ENCODE data around the gene NAALADL2. TPM values are rescaled to one million over a fixed set of nuclear protein-coding genes. Genes with fewer than 3 reads are reported as not detected.

The NAALADL2 gene
- total RNA-seq, 4 donors from 2014 or later = 3.8 to 20.3 (median 8.6) TPM

GRCh38 chr3:175426805-175427204 is 567.7 kb downstream of the NAALADL2 start:
- no peaks in the 10 kb centered on the region for H3K4me1 ChIP-seq
- no peak for TF ChIP-seq EP300 (IDR thresholded peaks at IDR 0.05)
- TF ChIP-seq CTCF (IDR thresholded peaks at IDR 0.05) = no peak
- TF ChIP-seq POLR2AphosphoS5 (IDR thresholded peaks at IDR 0.05) = no peak
- no peak overlapping the region for H3K27ac ChIP-seq (replicated peaks in 1 of 4)
- no peak for DNase-seq (ENCODE audit: extremely low spot score)
- no peaks in the 10 kb centered on the region for H3K36me3 ChIP-seq
- no peaks in the 10 kb centered on the region for H3K27me3 ChIP-seq
- intact Hi-C loops (cut with DNase I) = no loop called here
- 89% methylated on average over 5 of the region's 5 CpGs for WGBS
- no peaks in the 10 kb centered on the region for H3K9me3 ChIP-seq
- H3K4me3 ChIP-seq = no peak overlapping the region

- H3K27ac ChIP-seq (replicated peaks in 1 of 4) = no peak overlapping the region
These were observed 569.3 kb downstream of the NAALADL2 start for GRCh38 chr3:175428466-175428865.

GRCh38 chr3:175430983-175431773 is 572.0 kb downstream of the NAALADL2 start:
- TF ChIP-seq EP300 (IDR thresholded peaks at IDR 0.05) (no peak), CTCF (IDR thresholded peaks at IDR 0.05) (no peak), POLR2A (IDR thresholded peaks at IDR 0.05; ENCODE audit: low read depth) (no peak), POLR2AphosphoS5 (IDR thresholded peaks at IDR 0.05) (no peak)
- Histone ChIP-seq H3K4me1 (no peaks in the 10 kb centered on the region), H3K27ac (replicated peaks in 1 of 4) (no peak overlapping the region), H3K4me3 (no peak overlapping the region), H3K36me3 (no peaks in the 10 kb centered on the region), H3K27me3 (no peaks in the 10 kb centered on the region), H3K9me3 (no peaks in the 10 kb centered on the region)
- intact Hi-C loops (cut with DNase I) = no loop called here
- no peak for DNase-seq (ENCODE audit: extremely low spot score)
- 60% methylated on average over 8 of the region's 8 CpGs for WGBS

More at GRCh38 chr3:175428466-175428865, 569.3 kb downstream of the NAALADL2 start:
- Histone ChIP-seq H3K4me3 (no peak overlapping the region), H3K36me3 (no peaks in the 10 kb centered on the region), H3K4me1 (no peaks in the 10 kb centered on the region), H3K27me3 (no peaks in the 10 kb centered on the region), H3K9me3 (no peaks in the 10 kb centered on the region)
- intact Hi-C loops (cut with DNase I) = no loop called here
- TF ChIP-seq CTCF (IDR thresholded peaks at IDR 0.05) (no peak), POLR2AphosphoS5 (IDR thresholded peaks at IDR 0.05) (no peak), EP300 (IDR thresholded peaks at IDR 0.05) (no peak), POLR2A (IDR thresholded peaks at IDR 0.05; ENCODE audit: low read depth) (no peak)
- no peak for DNase-seq (ENCODE audit: extremely low spot score)

- Histone ChIP-seq H3K27me3 (no peaks in the 10 kb centered on the region), H3K4me1 (no peaks in the 10 kb centered on the region), H3K36me3 (no peaks in the 10 kb centered on the region), H3K27ac (replicated peaks in 1 of 4) (no peak overlapping the region), H3K9me3 (no peaks in the 10 kb centered on the region), H3K4me3 (no peak overlapping the region)
- intact Hi-C loops (cut with DNase I) = no loop called here
- DNase-seq (ENCODE audit: extremely low spot score) = no peak
- TF ChIP-seq CTCF (IDR thresholded peaks at IDR 0.05) (no peak), POLR2AphosphoS5 (IDR thresholded peaks at IDR 0.05) (no peak), EP300 (IDR thresholded peaks at IDR 0.05) (no peak), POLR2A (IDR thresholded peaks at IDR 0.05; ENCODE audit: low read depth) (no peak)
- WGBS = 58% methylated on average over 4 of the region's 4 CpGs
These were observed 573.4 kb downstream of the NAALADL2 start for GRCh38 chr3:175432376-175433025.
